ENCODE measurements around the gene ARPC1B. TPM values are rescaled to one million over a fixed set of nuclear protein-coding genes. Genes with fewer than 3 reads are reported as not detected.
A peak's percentile ranks its signal among the peaks of the same experiment; 100 is the strongest.
"Not testable (repeated sequence)": the region's sequence is repeated elsewhere in the genome, so short reads cannot be mapped to it uniquely, and the experiment has no call there.

The ARPC1B gene
- 51.3 TPM for total RNA-seq
- 10 to 100 TPM; 39.6 to 66.7 (median 50.2) TPM for polyA plus RNA-seq (ENCODE audit: insufficient read depth in 1 of 8, insufficient read length in 8 of 8, low replicate concordance in 1 of 8)
- long read RNA-seq, donor 1, transcript ARPC1B-201 (10 exons, 1,564 nt), result major isoform, 9 of 32 reads
- long read RNA-seq, donor 1, partial matches to known transcripts, result 23 of 32 reads
- long read RNA-seq, donor 1, other reads (novel, unspliced or antisense), result 0 of 32 reads
- long read RNA-seq, donor 2, partial matches to known transcripts, result 19 of 20 reads
- long read RNA-seq, donor 2, other reads (novel, unspliced or antisense), result 0 of 20 reads
- long read RNA-seq, donor 3, transcript ARPC1B-201 (10 exons, 1,564 nt), result major isoform, 16 of 20 reads
- long read RNA-seq, donor 3, partial matches to known transcripts, result 0 of 20 reads
- long read RNA-seq, donor 3, other reads (novel, unspliced or antisense), result 0 of 20 reads
- long read RNA-seq, donor 4, transcript ARPC1B-201 (10 exons, 1,564 nt), result major isoform, 12 of 18 reads
- long read RNA-seq, donor 4, partial matches to known transcripts, result 0 of 18 reads
- long read RNA-seq, donor 4, other reads (novel, unspliced or antisense), result 0 of 18 reads
- long read RNA-seq, donor 5, transcript ARPC1B-201 (10 exons, 1,564 nt), result major isoform, 39 of 54 reads
- long read RNA-seq, donor 5, partial matches to known transcripts, result 8 of 54 reads
- long read RNA-seq, donor 5, other reads (novel, unspliced or antisense), result 0 of 54 reads
- long read RNA-seq, donor 6, transcript ARPC1B-201 (10 exons, 1,564 nt), result major isoform, 18 of 166 reads
- long read RNA-seq, donor 6, transcript ARPC1B-217 (5 exons, 945 nt), result minor isoform, 6 of 166 reads
- long read RNA-seq, donor 6, partial matches to known transcripts, result 45 of 166 reads
- long read RNA-seq, donor 6, other reads (novel, unspliced or antisense), result 94 of 166 reads
- long read RNA-seq, donor 7, transcript ARPC1B-201 (10 exons, 1,564 nt), result major isoform, 17 of 128 reads
- long read RNA-seq, donor 7, partial matches to known transcripts, result 62 of 128 reads
- long read RNA-seq, donor 7, other reads (novel, unspliced or antisense), result 45 of 128 reads
- long read RNA-seq, donor 8, transcript ARPC1B-201 (10 exons, 1,564 nt), result major isoform, 7 of 15 reads
- long read RNA-seq, donor 8, partial matches to known transcripts, result 6 of 15 reads
- long read RNA-seq, donor 8, other reads (novel, unspliced or antisense), result 0 of 15 reads
- long read RNA-seq, donor 9, transcript ARPC1B-217 (5 exons, 945 nt), result minor isoform, 5 of 111 reads
- long read RNA-seq, donor 9, transcript ARPC1B-201 (10 exons, 1,564 nt), result major isoform, 14 of 111 reads
- long read RNA-seq, donor 9, partial matches to known transcripts, result 89 of 111 reads
- long read RNA-seq, donor 9, other reads (novel, unspliced or antisense), result 0 of 111 reads
- long read RNA-seq, donor 10, transcript ARPC1B-201 (10 exons, 1,564 nt), result major isoform, 15 of 137 reads
- long read RNA-seq, donor 10, partial matches to known transcripts, result 120 of 137 reads
- long read RNA-seq, donor 10, other reads (novel, unspliced or antisense), result 0 of 137 reads
- long read RNA-seq, donor 11, transcript ARPC1B-201 (10 exons, 1,564 nt), result major isoform, 17 of 105 reads
- long read RNA-seq, donor 11, partial matches to known transcripts, result 81 of 105 reads
- long read RNA-seq, donor 11, other reads (novel, unspliced or antisense), result 0 of 105 reads

- WGBS (ENCODE audit: insufficient coverage), result under 1% methylated on average over 84 of the region's 95 CpGs
- DNase-seq, result peak; percentile 85
- Histone ChIP-seq H3K27ac (ENCODE audit: low read length) (peak within 1 kb of the TSS; percentile 71), H3K4me3 (ENCODE audit: low read length) (peak within 1 kb of the TSS; percentile 60), H3K4me1 (ENCODE audit: control insufficient read depth, insufficient read depth, low read length) (peaks cover 18% of the 10 kb centered on the region), H3K27me3 (ENCODE audit: control insufficient read depth, insufficient read depth, low read length) (no peaks in the 10 kb centered on the region), H3K36me3 (ENCODE audit: control insufficient read depth, insufficient read depth, low read length) (no peaks in the 10 kb centered on the region), H3K9me3 (replicated peaks; ENCODE audit: control insufficient read depth, low read depth, low read length) (no peaks in the 10 kb centered on the region)
Measured at GRCh38 chr7:99374111-99375064, at the start of gene ARPC1B. ARPC1B (plus strand) TSS chr7:99374730; CDS start chr7:99385715, 10,985 bp downstream.

DNA sequence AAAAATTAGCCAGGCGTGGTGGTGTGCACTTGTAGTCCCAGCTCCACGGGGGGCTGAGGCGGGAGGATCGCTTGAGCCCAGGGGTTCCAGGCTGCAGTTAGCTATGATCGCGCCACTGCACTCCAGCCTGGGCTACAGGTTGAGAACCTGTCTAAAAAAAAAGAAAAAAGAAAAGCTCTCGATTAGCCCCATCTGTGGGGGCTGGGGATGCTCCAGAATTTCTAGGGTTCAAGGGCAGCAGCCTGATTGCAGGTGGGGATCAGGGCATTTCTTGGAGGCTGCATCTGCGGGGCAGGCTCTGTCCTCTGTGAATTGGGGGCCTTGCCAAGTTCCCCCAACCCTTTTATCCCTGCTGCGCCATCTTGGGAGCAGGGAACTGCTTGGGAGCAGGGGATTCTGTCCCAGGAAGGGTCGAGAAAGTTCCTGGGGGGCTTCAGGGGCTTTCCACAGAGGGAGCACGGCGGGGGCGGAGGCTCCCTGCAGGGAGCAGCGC, 49.5 kb upstream of the ARPC1B start:
- Histone ChIP-seq H3K27ac (ENCODE audit: low read length) (peak overlapping the region; percentile 77), H3K4me1 (ENCODE audit: control insufficient read depth, insufficient read depth, low read length) (peaks cover 20% of the 10 kb centered on the region), H3K9me3 (replicated peaks; ENCODE audit: control insufficient read depth, low read depth, low read length) (no peaks in the 10 kb centered on the region), H3K27me3 (ENCODE audit: control insufficient read depth, insufficient read depth, low read length) (no peaks in the 10 kb centered on the region), H3K36me3 (ENCODE audit: control insufficient read depth, insufficient read depth, low read length) (peaks cover 5% of the 10 kb centered on the region), H3K4me3 (ENCODE audit: low read length) (peak overlapping the region; percentile 85)
- 21% methylated on average over 14 of the region's 14 CpGs for WGBS (ENCODE audit: insufficient coverage)
- peak; percentile 27 for DNase-seq

- H3K36me3 ChIP-seq (ENCODE audit: control insufficient read depth, insufficient read depth, low read length), result peaks cover 5% of the 10 kb centered on the region
- H3K27me3 ChIP-seq (ENCODE audit: control insufficient read depth, insufficient read depth, low read length), result no peaks in the 10 kb centered on the region
- no peaks in the 10 kb centered on the region for H3K9me3 ChIP-seq (replicated peaks; ENCODE audit: control insufficient read depth, low read depth, low read length)
- peak; percentile 96 for DNase-seq
- WGBS (ENCODE audit: insufficient coverage), result under 1% methylated on average over 81 of the region's 82 CpGs
- peaks cover 20% of the 10 kb centered on the region for H3K4me1 ChIP-seq (ENCODE audit: control insufficient read depth, insufficient read depth, low read length)
- peak within 1 kb of the TSS; percentile 85 for H3K4me3 ChIP-seq (ENCODE audit: low read length)
- H3K27ac ChIP-seq (ENCODE audit: low read length), result peak within 1 kb of the TSS; percentile 77
Measured at GRCh38 chr7:99325592-99326407, 48.7 kb upstream of the ARPC1B start, which contains the start of gene ARPC1A. ARPC1A (plus strand) TSS chr7:99325898; CDS start chr7:99333354, 7,456 bp downstream.

GRCh38 chr7:99326408-99326782, 48.1 kb upstream of the ARPC1B start:
- no peaks in the 10 kb centered on the region for H3K27me3 ChIP-seq (ENCODE audit: control insufficient read depth, insufficient read depth, low read length)
- peaks cover 5% of the 10 kb centered on the region for H3K36me3 ChIP-seq (ENCODE audit: control insufficient read depth, insufficient read depth, low read length)
- WGBS (ENCODE audit: insufficient coverage), result 2% methylated on average over 7 of the region's 10 CpGs
- no peaks in the 10 kb centered on the region for H3K9me3 ChIP-seq (replicated peaks; ENCODE audit: control insufficient read depth, low read depth, low read length)
- no peak overlapping the region for H3K27ac ChIP-seq (ENCODE audit: low read length)
- H3K4me1 ChIP-seq (ENCODE audit: control insufficient read depth, insufficient read depth, low read length), result peaks cover 20% of the 10 kb centered on the region
- no peak for DNase-seq
- peak overlapping the region; percentile 85 for H3K4me3 ChIP-seq (ENCODE audit: low read length)

- peaks cover 14% of the 10 kb centered on the region for H3K4me1 ChIP-seq (ENCODE audit: control insufficient read depth, insufficient read depth, low read length)
- not testable (repeated sequence) for H3K9me3 ChIP-seq (replicated peaks; ENCODE audit: control insufficient read depth, low read depth, low read length); H3K4me3 ChIP-seq (ENCODE audit: low read length); H3K27ac ChIP-seq (ENCODE audit: low read length); H3K27me3 ChIP-seq (ENCODE audit: control insufficient read depth, insufficient read depth, low read length)
- peaks cover 17% of the 10 kb centered on the region for H3K36me3 ChIP-seq (ENCODE audit: control insufficient read depth, insufficient read depth, low read length)
- 87% methylated on average over 6 of the region's 8 CpGs for WGBS (ENCODE audit: insufficient coverage)
- peak; percentile 13 for DNase-seq
Measured at GRCh38 chr7:99330314-99330961, 44.1 kb upstream of the ARPC1B start.

DNA sequence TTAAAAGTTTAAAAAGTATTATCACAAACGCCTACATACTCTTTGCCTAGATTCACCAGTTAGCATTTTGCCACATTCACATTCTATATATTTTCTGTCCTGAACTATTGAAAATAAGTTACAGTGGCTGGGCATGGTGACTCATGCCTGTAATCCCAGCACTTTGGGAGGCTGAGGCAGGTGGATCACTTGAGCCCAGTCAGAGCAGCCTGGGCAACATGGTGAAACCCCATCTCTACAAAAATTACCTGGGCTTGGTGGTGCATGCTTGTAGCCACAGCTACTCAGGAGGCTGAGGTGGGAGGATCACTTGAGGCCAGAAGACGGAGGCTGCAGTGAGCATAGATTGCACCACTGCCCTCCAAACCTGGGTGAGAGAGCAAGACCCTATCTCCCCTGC, 43.5 kb upstream of the ARPC1B start:
- H3K4me3 ChIP-seq (ENCODE audit: low read length), result no peak overlapping the region
- H3K9me3 ChIP-seq (replicated peaks; ENCODE audit: control insufficient read depth, low read depth, low read length), result no peaks in the 10 kb centered on the region
- peaks cover 17% of the 10 kb centered on the region for H3K36me3 ChIP-seq (ENCODE audit: control insufficient read depth, insufficient read depth, low read length)
- WGBS (ENCODE audit: insufficient coverage), result 100% methylated on average over 1 of the region's 2 CpGs
- H3K27ac ChIP-seq (ENCODE audit: low read length), result no peak overlapping the region
- H3K27me3 ChIP-seq (ENCODE audit: control insufficient read depth, insufficient read depth, low read length), result no peaks in the 10 kb centered on the region
- DNase-seq, result no peak
- H3K4me1 ChIP-seq (ENCODE audit: control insufficient read depth, insufficient read depth, low read length), result peaks cover 14% of the 10 kb centered on the region

- no CpG with 5 or more reads among the region's 3 CpGs for WGBS (ENCODE audit: insufficient coverage)
- no peak for DNase-seq
- H3K36me3 ChIP-seq (ENCODE audit: control insufficient read depth, insufficient read depth, low read length), result peaks cover 41% of the 10 kb centered on the region
- no peaks in the 10 kb centered on the region for H3K4me1 ChIP-seq (ENCODE audit: control insufficient read depth, insufficient read depth, low read length)
- no peak overlapping the region for H3K4me3 ChIP-seq (ENCODE audit: low read length)
- no peaks in the 10 kb centered on the region for H3K9me3 ChIP-seq (replicated peaks; ENCODE audit: control insufficient read depth, low read depth, low read length)
- no peak overlapping the region for H3K27ac ChIP-seq (ENCODE audit: low read length)
- H3K27me3 ChIP-seq (ENCODE audit: control insufficient read depth, insufficient read depth, low read length), result no peaks in the 10 kb centered on the region
Measured at GRCh38 chr7:99339595-99339994, 34.9 kb upstream of the ARPC1B start.

Data from muscle of leg (tissue), 16 donors.